A673 (cell line): Measurements from ENCODE around the gene PTH1R. TPM values are rescaled to one million over a fixed set of nuclear protein-coding genes. Genes with fewer than 3 reads are reported as not detected.

ENCODE experiments used
- BruUV-seq: library from RNA; stranded (reverse); fragments of 400-500 nt; replicated peaks from 2 replicates; lab custom pipeline; 2021; lab: Mats Ljungman, UMichigan
- CTCF ChIA-PET: fragments of 300-600 bp; sonication (Branson Sonifier 250); formaldehyde crosslinking; loops from one replicate; lab custom pipeline; 2022; ENCODE audit warnings: antibody characterized with exemption; lab: Charles Lee
- POLR2A ChIA-PET: fragments of 300-600 bp; sonication (Branson Sonifier 250); formaldehyde crosslinking; loops from one replicate; lab custom pipeline; 2022; ENCODE audit warnings: antibody characterized with exemption; ENCODE audit not compliant: low non-redundant PET; lab: Charles Lee
- DNase-seq: peaks from one replicate; pipeline ENCODE4 v3.0.0-alpha.2; 2015; ENCODE audit warnings: low spot score
- H3K27ac ChIP-seq: fragments of 200-600 bp; sonication (generic); 2 replicates; pipeline ENCODE4 v1.5.1; 2016; ENCODE audit warnings: mixed run types, low read depth, mild to moderate bottlenecking, mixed read lengths, antibody characterized with exemption, low read length; ENCODE audit not compliant: poor library complexity, severe bottlenecking
- H3K27me3 ChIP-seq: fragments of 200-600 bp; sonication (generic); replicated peaks from 2 replicates; pipeline ENCODE4 v1.6.1; 2017; ENCODE audit warnings: mixed run types, low read depth, mild to moderate bottlenecking, mixed read lengths, antibody characterized with exemption, low read length; ENCODE audit not compliant: insufficient read depth, poor library complexity
- H3K36me3 ChIP-seq: fragments of 200-600 bp; sonication (generic); 2 replicates; pipeline ENCODE4 v1.6.1; 2016; ENCODE audit warnings: mixed run types, mild to moderate bottlenecking, mixed read lengths, antibody characterized with exemption, low read length; ENCODE audit not compliant: insufficient read depth, poor library complexity, severe bottlenecking
- H3K4me1 ChIP-seq: fragments of 200-600 bp; sonication (generic); 2 replicates; pipeline ENCODE4 v1.6.1; 2017; ENCODE audit warnings: mixed run types, mild to moderate bottlenecking, mixed read lengths, antibody characterized with exemption, low read length; ENCODE audit not compliant: insufficient read depth, poor library complexity, severe bottlenecking
- H3K4me3 ChIP-seq: fragments of 200-600 bp; sonication (generic); 2 replicates; pipeline ENCODE4 v1.5.1; 2016; ENCODE audit warnings: low read depth, mixed run types, mild to moderate bottlenecking, mixed read lengths, low read length; ENCODE audit not compliant: poor library complexity, severe bottlenecking
- H3K9me3 ChIP-seq: fragments of 200-600 bp; sonication (generic); 2 replicates; pipeline ENCODE4 v1.6.1; 2016; ENCODE audit warnings: mixed run types, low read depth, mild to moderate bottlenecking, mixed read lengths, antibody characterized with exemption, low read length; ENCODE audit not compliant: poor library complexity, severe bottlenecking
- EZH2 ChIP-seq: fragments of 200-600 bp; sonication (generic); IDR thresholded peaks from 2 replicates; pipeline ENCODE4 v1.6.1; 2017; ENCODE audit warnings: borderline replicate concordance, low read depth, mild to moderate bottlenecking, mixed read lengths, antibody characterized with exemption, low read length; ENCODE audit not compliant: poor library complexity, severe bottlenecking
- intact Hi-C: fragments of 100-400 bp; cut with micrococcal nuclease; formaldehyde crosslinking; loops from one replicate; pipeline ENCODE4 v1.10.0; 2022; ENCODE audit not compliant: unreplicated experiment
- total RNA-seq: library from RNA; stranded (reverse); gene quantifications from 2 replicates; pipeline ENCODE4 v1.2.3, GENCODE V29; 2021
- TF ChIP-seq, protein P1 (sequence below): fragments of 300-800, 200-600 bp; sonication (generic); conservative IDR thresholded peaks from 2 replicates; pipeline ENCODE4 v1.5.1; 2017; ENCODE audit warnings: low read depth, mild to moderate bottlenecking, antibody characterized with exemption, low read length, moderate library complexity, mixed read lengths

The PTH1R gene
- total RNA-seq, 1 experiment from 2014 or later, result 1.2 TPM

- TF ChIP-seq, protein P1, sequence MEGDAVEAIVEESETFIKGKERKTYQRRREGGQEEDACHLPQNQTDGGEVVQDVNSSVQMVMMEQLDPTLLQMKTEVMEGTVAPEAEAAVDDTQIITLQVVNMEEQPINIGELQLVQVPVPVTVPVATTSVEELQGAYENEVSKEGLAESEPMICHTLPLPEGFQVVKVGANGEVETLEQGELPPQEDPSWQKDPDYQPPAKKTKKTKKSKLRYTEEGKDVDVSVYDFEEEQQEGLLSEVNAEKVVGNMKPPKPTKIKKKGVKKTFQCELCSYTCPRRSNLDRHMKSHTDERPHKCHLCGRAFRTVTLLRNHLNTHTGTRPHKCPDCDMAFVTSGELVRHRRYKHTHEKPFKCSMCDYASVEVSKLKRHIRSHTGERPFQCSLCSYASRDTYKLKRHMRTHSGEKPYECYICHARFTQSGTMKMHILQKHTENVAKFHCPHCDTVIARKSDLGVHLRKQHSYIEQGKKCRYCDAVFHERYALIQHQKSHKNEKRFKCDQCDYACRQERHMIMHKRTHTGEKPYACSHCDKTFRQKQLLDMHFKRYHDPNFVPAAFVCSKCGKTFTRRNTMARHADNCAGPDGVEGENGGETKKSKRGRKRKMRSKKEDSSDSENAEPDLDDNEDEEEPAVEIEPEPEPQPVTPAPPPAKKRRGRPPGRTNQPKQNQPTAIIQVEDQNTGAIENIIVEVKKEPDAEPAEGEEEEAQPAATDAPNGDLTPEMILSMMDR, result no peak
- TF ChIP-seq EZH2, result no peak
- no TSS peak for BruUV-seq
Measured at GRCh38 chr3:46939578-46940445, 62.3 kb downstream of the PTH1R start.

DNA sequence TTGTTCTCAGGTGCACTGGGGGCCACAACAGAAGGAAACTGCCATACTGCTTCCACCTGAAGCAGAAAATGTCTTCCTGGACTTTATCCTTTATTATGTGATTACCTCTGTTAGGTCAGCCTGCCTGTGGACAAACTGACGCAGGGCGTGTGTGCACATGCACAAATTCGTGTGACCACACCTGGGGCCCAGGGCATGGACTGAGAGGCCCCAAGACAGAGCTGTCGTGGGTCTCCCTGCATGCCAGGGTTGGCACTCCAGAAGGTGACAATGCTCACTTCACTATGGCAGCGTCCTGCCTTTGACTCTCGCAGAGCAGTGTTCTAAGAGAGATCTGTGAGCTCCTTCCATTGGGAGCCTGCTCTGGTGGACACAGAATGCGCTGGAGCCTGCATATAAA lies 64.6 kb downstream of the PTH1R start:
- Histone ChIP-seq H3K27ac (no peak overlapping the region), H3K36me3 (no peaks in the 10 kb centered on the region), H3K4me1 (no peaks in the 10 kb centered on the region), H3K4me3 (no peak overlapping the region), H3K9me3 (no peaks in the 10 kb centered on the region), H3K27me3 (no peaks in the 10 kb centered on the region)
- BruUV-seq, result no TSS peak
- TF ChIP-seq, protein P1, result no peak
- no peak for TF ChIP-seq EZH2
- POLR2A ChIA-PET, result no interaction called here
- intact Hi-C loops, result no loop called here
- DNase-seq, result no peak
- CTCF ChIA-PET, result no interaction called here

More at GRCh38 chr3:46939578-46940445, 62.3 kb downstream of the PTH1R start:
- Histone ChIP-seq H3K4me1 (peaks cover 6% of the 10 kb centered on the region), H3K27me3 (no peaks in the 10 kb centered on the region), H3K36me3 (peaks cover 2% of the 10 kb centered on the region), H3K9me3 (no peaks in the 10 kb centered on the region), H3K27ac (no peak overlapping the region), H3K4me3 (no peak overlapping the region)
- POLR2A ChIA-PET, result no interaction called here
- DNase-seq, result no peak
- intact Hi-C loops, result no loop called here
- CTCF ChIA-PET, result interaction anchor here (0.5 kb wide), 1 partner anchor 27 kb away, joined by 3 read pairs; no protein-coding TSS in a partner anchor

DNA sequence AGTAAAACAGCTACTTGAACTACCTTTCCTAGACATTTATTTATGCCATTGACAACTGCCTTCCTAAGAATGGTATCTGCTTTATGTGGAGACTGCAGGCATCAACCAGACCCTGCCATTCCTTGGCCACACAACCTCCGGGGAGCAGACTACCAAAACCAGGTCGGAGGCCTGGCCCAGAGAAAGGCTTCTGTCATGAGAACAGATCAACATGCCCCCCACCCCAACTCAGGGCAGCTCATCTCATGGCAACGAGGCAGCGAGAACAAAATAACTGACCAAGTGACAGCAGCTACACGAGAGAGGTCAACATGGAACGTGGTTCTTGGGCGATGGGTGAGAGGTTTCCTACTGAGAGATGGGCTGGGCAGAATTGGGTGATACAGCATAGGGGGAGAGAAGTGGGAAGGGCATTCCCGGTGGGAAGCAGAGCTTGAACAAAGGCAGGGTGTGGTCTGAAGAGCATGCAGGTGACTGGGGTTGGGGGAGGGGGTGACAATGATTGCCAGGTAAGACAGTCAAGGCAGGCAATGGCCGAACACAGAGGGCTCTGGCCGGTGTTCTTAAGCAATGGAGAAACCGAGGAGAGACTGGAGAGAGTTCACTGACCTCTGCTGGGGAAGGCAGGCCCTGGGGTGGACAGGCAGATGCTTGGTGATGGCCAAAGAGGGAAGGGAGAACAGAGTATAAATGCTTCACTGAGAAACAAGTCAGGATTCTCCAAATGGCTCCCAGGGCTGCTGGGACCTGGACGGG lies 65.1 kb downstream of the PTH1R start:
- Histone ChIP-seq H3K4me1 (no peaks in the 10 kb centered on the region), H3K4me3 (no peak overlapping the region), H3K9me3 (no peaks in the 10 kb centered on the region), H3K36me3 (no peaks in the 10 kb centered on the region), H3K27me3 (no peaks in the 10 kb centered on the region), H3K27ac (no peak overlapping the region)
- TF ChIP-seq EZH2, result no peak
- TF ChIP-seq, protein P1, result no peak
- ChIA-PET CTCF (no interaction called here), POLR2A (no interaction called here)
- intact Hi-C loops, result no loop called here
- no TSS peak for BruUV-seq
- DNase-seq, result no peak
